Stimulated activated CD4-positive, alpha-beta T cell treated with anti-CD3 and anti-CD28 coated beads, Interleukin-4, amount 100 ng/mL, for 1 hour (primary cell): ENCODE results near the gene TCERG1.
A peak's percentile ranks its signal among the peaks of the same experiment; 100 is the strongest.
"Not testable (repeated sequence)": the region's sequence is repeated elsewhere in the genome, so short reads cannot be mapped to it uniquely, and the experiment has no call there.

ENCODE experiments used
- DNase-seq: peaks from one replicate; pipeline ENCODE4 v3.0.0-alpha.2; 2020

Gene TCERG1

GRCh38 chr5:146523698-146524097 lies 76.6 kb downstream of the TCERG1 start:
- no peak for DNase-seq

- DNase-seq = no peak
These were observed 80.7 kb downstream of the TCERG1 start for GRCh38 chr5:146527785-146528184.

GRCh38 chr5:146528236-146528635 lies 81.1 kb downstream of the TCERG1 start:
- no peak for DNase-seq

- no peak for DNase-seq
These were observed 82.9 kb downstream of the TCERG1 start for GRCh38 chr5:146529984-146530383.

DNA sequence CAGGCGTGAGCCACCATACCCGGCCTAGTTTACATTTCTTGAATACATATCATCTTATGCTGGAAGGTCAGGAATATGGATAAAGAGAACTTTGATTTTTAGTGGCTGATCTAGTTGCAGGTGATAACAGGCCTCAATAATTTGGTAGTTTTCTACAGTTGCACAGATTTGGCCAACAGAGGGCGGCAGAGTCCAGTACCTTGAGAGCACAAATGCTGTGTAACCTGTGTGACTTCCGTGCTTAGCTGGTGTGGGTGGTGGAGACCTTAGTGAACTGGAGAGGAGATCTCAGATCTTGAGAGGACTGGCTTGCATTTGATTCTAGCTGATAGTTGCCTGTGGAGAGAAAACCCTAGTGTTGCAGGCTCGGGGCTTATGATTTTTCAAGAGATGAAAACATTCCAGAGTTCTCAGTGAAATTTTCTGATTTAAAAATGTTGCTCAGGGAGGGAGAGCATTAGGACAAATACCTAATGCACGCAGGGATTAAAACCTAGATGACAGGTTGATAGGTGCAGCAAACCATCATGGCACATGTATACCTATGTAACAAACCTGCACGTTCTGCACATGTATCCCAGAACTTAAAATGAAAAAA lies 86.2 kb downstream of the TCERG1 start:
- DNase-seq = peak; percentile 74

DNA sequence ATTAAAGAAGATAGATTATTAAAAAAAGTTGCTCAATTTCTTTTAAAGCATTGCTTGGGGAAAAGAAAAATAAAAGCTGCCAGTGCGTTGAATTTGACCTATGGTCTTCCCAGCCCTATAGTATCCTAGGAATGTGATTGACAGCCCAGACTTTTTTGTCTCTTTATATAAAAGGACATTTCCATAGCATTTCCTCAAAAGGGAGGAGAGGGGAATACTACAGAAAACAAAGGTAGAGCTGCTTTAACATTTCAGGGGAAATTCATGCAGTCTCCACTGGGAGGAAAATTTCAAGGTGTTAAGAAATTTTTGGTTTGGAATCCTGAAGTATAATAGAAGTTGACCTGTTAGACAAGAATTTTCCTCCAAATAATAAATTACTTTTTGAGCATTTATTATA lies 86.7 kb downstream of the TCERG1 start:
- no peak for DNase-seq

GRCh38 chr5:146538432-146538831 lies 91.3 kb downstream of the TCERG1 start:
- DNase-seq = no peak

- no peak for DNase-seq
These were observed 92.8 kb downstream of the TCERG1 start for GRCh38 chr5:146539973-146540372.

DNA sequence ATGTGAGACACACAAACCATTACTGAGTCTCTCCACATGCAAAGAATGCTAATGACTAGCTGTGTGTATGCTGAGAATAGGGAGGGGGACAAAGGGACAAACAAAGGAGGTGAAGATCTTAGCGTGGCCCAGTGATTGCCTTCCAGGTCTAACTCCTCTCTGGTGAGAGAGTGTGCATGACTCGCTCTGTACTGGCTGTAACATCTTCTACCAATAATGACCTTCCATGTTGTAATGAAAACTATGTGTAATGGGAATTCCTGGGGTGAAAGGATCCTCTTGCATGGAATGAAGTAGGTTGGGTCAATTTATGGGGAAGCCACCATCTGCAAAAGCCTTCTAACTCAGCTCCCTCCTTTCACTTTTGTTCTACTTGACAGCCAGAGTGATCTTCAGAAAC lies 93.3 kb downstream of the TCERG1 start:
- no peak for DNase-seq

DNA sequence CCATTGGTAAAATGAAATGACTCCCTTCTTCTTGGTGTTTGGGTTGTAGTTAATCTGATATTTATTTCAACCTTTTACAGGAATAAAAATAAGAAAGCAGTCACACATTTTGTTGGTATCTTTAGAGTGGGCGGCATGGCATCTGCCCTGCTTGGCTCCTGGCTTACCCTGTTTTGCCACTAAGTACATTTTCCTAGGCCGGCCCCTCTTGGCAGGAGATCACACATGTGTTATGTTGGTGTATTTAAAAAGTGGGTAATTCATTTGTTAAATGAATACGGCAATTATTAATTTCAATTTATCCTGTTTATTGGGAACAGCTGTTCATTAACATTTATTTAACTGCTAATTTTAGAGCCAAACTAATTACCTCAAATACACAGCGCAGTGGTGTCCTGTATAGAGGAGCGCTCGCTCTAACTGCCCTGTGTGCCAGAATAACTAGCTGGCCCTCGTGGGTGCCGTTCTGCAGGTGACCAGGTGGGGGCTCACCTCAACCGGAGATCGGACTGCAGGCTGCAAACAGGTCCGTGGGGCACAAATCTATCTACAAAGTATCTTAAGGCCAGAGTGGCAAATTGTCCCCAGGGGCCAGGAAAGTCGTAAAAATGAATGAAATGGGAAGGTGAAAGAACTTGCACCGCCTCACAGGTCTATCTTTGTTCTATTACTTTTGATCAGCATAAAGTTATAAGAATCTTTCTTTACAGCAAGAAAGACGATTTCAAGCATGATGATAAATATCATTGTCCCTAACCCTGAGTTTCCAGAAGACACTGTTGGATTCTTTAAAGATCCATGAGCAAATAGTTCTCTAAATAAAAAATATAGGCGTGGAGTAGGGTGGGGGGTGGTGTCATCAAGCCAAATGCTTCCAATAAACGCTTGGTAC lies 95.1 kb downstream of the TCERG1 start:
- DNase-seq = peak; percentile 68

DNA sequence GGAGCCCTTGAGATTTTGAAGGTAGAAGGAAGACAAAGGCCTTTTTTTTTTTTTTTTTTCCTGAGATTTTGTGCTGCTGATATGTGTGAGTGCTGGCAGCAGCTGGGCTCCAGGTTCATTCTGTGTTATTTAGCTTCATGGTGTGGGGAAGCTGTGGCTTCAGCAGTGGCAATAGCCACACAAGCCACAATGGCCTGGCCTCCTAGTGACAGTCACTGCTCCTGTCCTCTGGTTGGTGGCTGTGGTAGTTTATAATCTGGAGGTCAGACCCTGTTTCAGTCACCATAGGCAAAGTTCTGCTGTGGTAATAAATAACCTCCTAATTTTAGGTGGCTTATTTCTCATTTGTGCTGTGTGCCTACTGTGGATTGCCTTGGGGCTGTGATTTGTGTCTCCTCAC lies 97.1 kb downstream of the TCERG1 start:
- no peak for DNase-seq

GRCh38 chr5:146548781-146549449 lies 101.8 kb downstream of the TCERG1 start:
- no peak for DNase-seq

GRCh38 chr5:146549615-146550014 lies 102.5 kb downstream of the TCERG1 start:
- no peak for DNase-seq

DNA sequence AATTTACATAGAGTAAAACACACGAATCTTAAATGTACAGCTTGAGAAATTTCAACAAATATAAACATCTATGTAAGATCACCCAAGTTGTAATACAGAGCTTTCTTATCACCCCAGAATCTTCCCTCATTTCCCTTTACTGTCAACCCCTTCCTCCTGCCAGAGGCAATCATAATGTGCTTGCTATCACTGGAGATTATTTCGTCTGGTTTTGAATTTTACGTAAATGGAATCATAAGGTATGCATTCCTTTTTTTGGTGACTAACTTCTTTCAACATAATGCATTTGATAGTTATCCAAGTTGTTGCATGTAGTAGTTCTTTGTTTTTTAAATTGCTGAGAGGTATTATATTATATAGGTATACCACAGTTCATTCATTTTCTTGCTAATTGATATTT lies 106.3 kb downstream of the TCERG1 start:
- no peak for DNase-seq

GRCh38 chr5:146556884-146557283 lies 109.8 kb downstream of the TCERG1 start:
- not testable (repeated sequence) for DNase-seq

DNA sequence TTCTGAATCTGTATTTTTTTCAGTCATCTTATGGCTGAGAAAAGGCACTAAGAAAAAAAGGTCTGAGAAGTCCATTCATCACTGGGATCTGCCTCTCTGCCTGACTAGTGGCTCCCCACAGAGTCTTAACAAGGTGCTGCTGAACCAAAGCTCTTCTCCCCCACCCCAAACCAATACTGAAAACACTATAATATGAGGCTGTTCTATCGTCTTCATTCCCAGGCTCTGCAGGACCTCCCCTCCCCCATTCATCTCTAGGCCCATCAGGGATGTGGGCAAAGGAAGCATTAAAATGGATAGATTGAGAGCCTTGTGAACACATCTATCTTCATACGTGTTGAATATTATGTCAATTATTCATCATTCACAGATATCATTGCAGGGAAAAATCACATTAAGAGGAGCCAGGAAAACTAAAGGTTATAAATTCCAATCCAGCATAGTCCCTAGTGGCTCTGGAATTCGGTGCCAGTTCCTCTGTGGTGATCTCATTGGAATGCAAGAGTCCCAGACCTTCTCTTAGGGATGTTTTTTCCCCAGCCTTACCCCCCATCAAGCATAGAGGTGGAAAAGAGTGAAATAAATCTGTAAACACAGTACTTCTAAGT lies 113.2 kb downstream of the TCERG1 start:
- no peak for DNase-seq
